Spinal cord (tissue), 4 donors: ENCODE data around the gene DPRX. TPM values are rescaled to one million over a fixed set of nuclear protein-coding genes. Genes with fewer than 3 reads are reported as not detected.

Experiments used
- polyA plus RNA-seq, 2 donors: library from polyadenylated mRNA; unstranded; fragments of 120-200 nt; gene quantifications; one replicate each; pipeline ENCODE4 v1.2.1, GENCODE V29; 2013; ENCODE audit not compliant: insufficient read length in 2 of 2
- small RNA-seq: library from RNA; depleted of rRNA; stranded (forward); fragments of <200 nt; gene quantifications from one replicate; pipeline ENCODE3, GENCODE V24; 2014; ENCODE audit warnings: low replicate concordance
- total RNA-seq, 2 donors: library from RNA; depleted of rRNA in 1 of 2; stranded (reverse); fragments of 120-200 nt in 1 of 2; fragments of >200 nt in 1 of 2; gene quantifications; one replicate each; pipeline versions ENCODE4 v1.2.3 to v1.2.4, GENCODE V29; 2013 to 2014

The DPRX gene
- total and polyA plus RNA-seq, 4 donors, result not detected

Small RNA genes within 50 kb of the gene (small RNA-seq; reads per million reads assigned to genes)
- gene MIR1323 (not detected), gene MIR498 (not detected), gene MIR512-1 (not detected), gene MIR512-2 (not detected), gene MIR515-1 (not detected), gene MIR515-2 (not detected), gene MIR519C (not detected), gene MIR519E (not detected), gene MIR520E (not detected), gene RNU6-698P (not detected)

Other genes with a start within 250 kb of the DPRX start
- gene ZNF765, start 236.8 kb upstream of the DPRX start, total RNA-seq, result 10 to 100 TPM; 16.3 to 16.4 TPM
- 10 to 100 TPM; 11.3 to 13.2 TPM for gene ZNF765, start 236.8 kb upstream of the DPRX start, polyA plus RNA-seq
- 10 to 100 TPM in 1 of 2 donors, 1 to 10 TPM in 1; 8.7 to 13.4 TPM for gene ZNF761, start 200.0 kb upstream of the DPRX start, total RNA-seq
- 1 to 10 TPM; 9.4 to 9.5 TPM for gene ZNF761, start 200.0 kb upstream of the DPRX start, polyA plus RNA-seq
- 1 to 10 TPM; 5.1 TPM for gene ZNF813, start 164.3 kb upstream of the DPRX start, total RNA-seq
- gene ZNF813, start 164.3 kb upstream of the DPRX start, polyA plus RNA-seq, result 1 to 10 TPM; 2.4 to 3.1 TPM
- gene ZNF331, start 93.9 kb upstream of the DPRX start, total RNA-seq, result 10 to 100 TPM; 21.7 to 28.0 TPM
- 10 to 100 TPM; 23.6 to 37.3 TPM for gene ZNF331, start 93.9 kb upstream of the DPRX start, polyA plus RNA-seq
- gene NLRP12, start 192.3 kb downstream of the DPRX start, total RNA-seq, result under 1 TPM; 0.11 to 0.99 TPM
- gene NLRP12, start 192.3 kb downstream of the DPRX start, polyA plus RNA-seq, result under 1 TPM in 1 of 2 donors, not detected in 1; 0.36 TPM
- 10 to 100 TPM; 18.2 to 18.7 TPM for gene MYADM, start 235.9 kb downstream of the DPRX start, total RNA-seq
- 10 to 100 TPM; 54.5 to 80.3 TPM for gene MYADM, start 235.9 kb downstream of the DPRX start, polyA plus RNA-seq